ENCODE data around the gene SPANXC. TPM values are rescaled to one million over a fixed set of nuclear protein-coding genes. Genes with fewer than 3 reads are reported as not detected.
"Not testable (repeated sequence)": the region's sequence is repeated elsewhere in the genome, so short reads cannot be mapped to it uniquely, and the experiment has no call there.

The SPANXC gene, protein sequence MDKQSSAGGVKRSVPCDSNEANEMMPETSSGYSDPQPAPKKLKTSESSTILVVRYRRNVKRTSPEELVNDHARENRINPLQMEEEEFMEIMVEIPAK
- total RNA-seq, result not detected

- H3K27ac ChIP-seq; H3K4me3 ChIP-seq (replicated peaks in 1 of 3); intact Hi-C loops (cut with DNase I); DNase-seq; H3K27me3 ChIP-seq; H3K9me3 ChIP-seq; H3K4me1 ChIP-seq; H3K36me3 ChIP-seq: not testable (repeated sequence)
- WGBS, 2 donors, result no CpG with 5 or more reads among the region's 12 CpGs
These were observed at the start of gene SPANXC for GRCh38 chrX:141242417-141242816. Gene SPANXC (minus strand): TSS chrX:141242517. CDS start chrX:141242457, 60 bp downstream.

DNA sequence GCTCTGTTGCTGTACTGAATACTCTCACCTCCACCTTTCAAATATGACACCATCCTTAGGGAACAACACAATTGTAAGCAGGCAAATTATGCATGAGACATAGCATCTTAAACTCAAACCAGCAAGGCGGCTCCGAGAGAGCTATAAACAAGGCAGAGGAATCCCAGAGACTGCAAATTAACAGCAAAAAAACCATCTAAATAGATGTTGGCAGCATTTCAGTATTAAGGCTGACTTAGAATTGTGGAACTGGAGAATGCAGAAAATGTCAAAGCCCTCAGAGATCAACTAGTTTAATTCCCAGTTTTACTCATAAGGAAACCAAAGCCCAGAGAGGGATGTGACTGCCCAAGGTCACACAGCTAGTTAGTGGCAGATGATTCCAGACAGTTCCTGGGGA lies 37.2 kb upstream of the SPANXC start:
- no peak overlapping the region for H3K27ac ChIP-seq
- no peak for DNase-seq
- no peak overlapping the region for H3K4me3 ChIP-seq (replicated peaks in 1 of 3)
- 62 to 86% methylated on average over 2 of the region's 2 CpGs for WGBS, 2 donors
- TF ChIP-seq POLR2A (IDR thresholded peaks at IDR 0.05) (no peak), CTCF (IDR thresholded peaks at IDR 0.05) (no peak)
- H3K36me3 ChIP-seq, result no peaks in the 10 kb centered on the region
- no peaks in the 10 kb centered on the region for H3K9me3 ChIP-seq
- intact Hi-C loops (cut with DNase I), result no loop called here
- H3K4me1 ChIP-seq, result no peaks in the 10 kb centered on the region
- no peaks in the 10 kb centered on the region for H3K27me3 ChIP-seq

DNA sequence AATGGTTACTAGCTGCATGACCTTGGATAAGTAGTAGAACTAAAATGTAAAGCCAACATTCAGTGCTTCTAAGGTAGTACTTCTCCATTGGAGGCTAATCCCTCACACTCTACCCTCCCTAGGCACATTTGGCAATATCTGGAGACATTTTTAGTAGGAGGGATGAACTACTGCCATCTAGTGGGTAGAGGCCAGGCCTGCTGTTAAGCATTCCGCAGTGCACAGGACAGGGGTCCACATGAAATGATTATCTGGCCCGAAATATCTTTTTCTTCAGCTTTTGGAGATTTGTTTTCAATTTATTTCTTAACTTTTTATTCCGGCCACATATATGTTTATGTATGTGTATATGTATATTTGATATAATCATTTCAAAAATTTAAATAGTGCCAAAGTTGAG lies 36.0 kb upstream of the SPANXC start:
- H3K36me3 ChIP-seq, result no peaks in the 10 kb centered on the region
- TF ChIP-seq POLR2A (IDR thresholded peaks at IDR 0.05) (no peak), CTCF (IDR thresholded peaks at IDR 0.05) (peak in 3 of 6 experiments; percentile 5 to 46 (median 46))
- DNase-seq, result peak; percentile 3 to 7
- intact Hi-C loops (cut with DNase I), result no loop called here
- no peaks in the 10 kb centered on the region for H3K27me3 ChIP-seq
- no peak overlapping the region for H3K27ac ChIP-seq
- H3K4me3 ChIP-seq (replicated peaks in 1 of 3), result no peak overlapping the region
- H3K4me1 ChIP-seq, result no peaks in the 10 kb centered on the region
- H3K9me3 ChIP-seq, result no peaks in the 10 kb centered on the region
- WGBS, 2 donors, result 52 to 75% methylated on average over 3 of the region's 3 CpGs

DNA sequence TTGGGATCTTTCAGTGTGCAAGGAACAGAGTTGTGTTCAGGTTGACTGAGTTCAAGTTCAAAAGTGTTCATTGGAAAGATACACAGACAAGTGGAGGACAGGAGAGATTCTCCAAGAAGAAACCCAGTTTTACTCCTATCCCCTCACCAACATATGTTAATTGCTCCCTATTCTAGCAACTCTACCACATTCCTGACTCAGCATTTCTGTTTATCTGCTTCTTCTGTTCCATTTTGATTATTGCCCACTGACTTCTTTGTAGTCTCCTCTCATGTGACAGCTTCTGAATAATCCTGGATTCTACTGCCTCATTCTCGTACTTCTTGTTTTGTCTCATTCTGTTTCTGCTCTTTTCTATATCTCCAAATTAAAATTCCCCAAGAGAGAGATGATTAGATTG lies 15.8 kb upstream of the SPANXC start:
- intact Hi-C loops (cut with DNase I), result no loop called here
- WGBS, 2 donors, result 77 to 78% methylated on average over 1 of the region's 1 CpG
- no peak for TF ChIP-seq CTCF (IDR thresholded peaks at IDR 0.05)
- no peak for TF ChIP-seq POLR2A (IDR thresholded peaks at IDR 0.05)

GRCh38 chrX:141221611-141222010 lies 20.7 kb downstream of the SPANXC start:
- Histone ChIP-seq H3K27ac (no peak overlapping the region), H3K9me3 (no peaks in the 10 kb centered on the region), H3K4me1 (no peaks in the 10 kb centered on the region), H3K4me3 (replicated peaks in 1 of 3) (no peak overlapping the region), H3K27me3 (no peaks in the 10 kb centered on the region), H3K36me3 (no peaks in the 10 kb centered on the region)
- no peak for TF ChIP-seq POLR2A (IDR thresholded peaks at IDR 0.05)
- TF ChIP-seq CTCF (IDR thresholded peaks at IDR 0.05), result no peak
- intact Hi-C loops (cut with DNase I), result no loop called here
- DNase-seq, result no peak
- WGBS, 2 donors, result 87 to 94% methylated on average over 2 of the region's 2 CpGs

More for the DNA sequence above, 15.8 kb upstream of the SPANXC start:
- no peaks in the 10 kb centered on the region for H3K27me3 ChIP-seq
- no peaks in the 10 kb centered on the region for H3K4me1 ChIP-seq
- no peaks in the 10 kb centered on the region for H3K9me3 ChIP-seq
- no peak for DNase-seq
- H3K36me3 ChIP-seq, result no peaks in the 10 kb centered on the region
- H3K4me3 ChIP-seq (replicated peaks in 1 of 3), result no peak overlapping the region
- H3K27ac ChIP-seq, result no peak overlapping the region
